ENCODE results near the gene CNRIP1.

CNRIP1 gene

GRCh38 chr2:68292108-68292710 is 27.5 kb downstream of the CNRIP1 start:
- no peak for DNase-seq (ENCODE audit: low read depth in 2 of 2)

GRCh38 chr2:68291314-68291713 is 28.4 kb downstream of the CNRIP1 start:
- no peak for DNase-seq (ENCODE audit: low read depth in 2 of 2)

- no peak for DNase-seq (ENCODE audit: low read depth in 2 of 2)
These were observed 28.8 kb downstream of the CNRIP1 start for GRCh38 chr2:68290901-68291300.

GRCh38 chr2:68287580-68288441 is 31.9 kb downstream of the CNRIP1 start:
- DNase-seq (ENCODE audit: low read depth in 2 of 2) = no peak

- peak; percentile 48 to 54 for DNase-seq (ENCODE audit: low read depth in 2 of 2)
These were observed 34.9 kb downstream of the CNRIP1 start for GRCh38 chr2:68284896-68285295.

GRCh38 chr2:68283419-68283812 is 36.3 kb downstream of the CNRIP1 start:
- no peak for DNase-seq (ENCODE audit: low read depth in 2 of 2)

- no peak for DNase-seq (ENCODE audit: low read depth in 2 of 2)
These were observed 36.8 kb downstream of the CNRIP1 start for GRCh38 chr2:68282811-68283418.

GRCh38 chr2:68280796-68281195 is 39.0 kb downstream of the CNRIP1 start:
- DNase-seq (ENCODE audit: low read depth in 2 of 2) = no peak

GRCh38 chr2:68280348-68280747 is 39.4 kb downstream of the CNRIP1 start:
- no peak for DNase-seq (ENCODE audit: low read depth in 2 of 2)

- DNase-seq (ENCODE audit: low read depth in 2 of 2) = no peak
These were observed 40.1 kb downstream of the CNRIP1 start for GRCh38 chr2:68279691-68280090.

- DNase-seq (ENCODE audit: low read depth in 2 of 2) = no peak
These were observed 41.6 kb downstream of the CNRIP1 start for GRCh38 chr2:68278169-68278568.

GRCh38 chr2:68274022-68274421 is 45.7 kb downstream of the CNRIP1 start:
- DNase-seq (ENCODE audit: low read depth in 2 of 2) = no peak

- no peak for DNase-seq (ENCODE audit: low read depth in 2 of 2)
These were observed 47.3 kb downstream of the CNRIP1 start for GRCh38 chr2:68272246-68272994.

- no peak for DNase-seq (ENCODE audit: low read depth in 2 of 2)
These were observed 53.1 kb downstream of the CNRIP1 start for GRCh38 chr2:68266655-68267054.

GRCh38 chr2:68263632-68264031 is 56.1 kb downstream of the CNRIP1 start:
- no peak for DNase-seq (ENCODE audit: low read depth in 2 of 2)

- DNase-seq (ENCODE audit: low read depth in 2 of 2) = no peak
These were observed 60.9 kb downstream of the CNRIP1 start for GRCh38 chr2:68258851-68259250.

- no peak for DNase-seq (ENCODE audit: low read depth in 2 of 2)
These were observed 63.7 kb downstream of the CNRIP1 start for GRCh38 chr2:68256093-68256450.

GRCh38 chr2:68253219-68254068 is 66.3 kb downstream of the CNRIP1 start:
- no peak for DNase-seq (ENCODE audit: low read depth in 2 of 2)

- peak; percentile 92 to 94 for DNase-seq (ENCODE audit: low read depth in 2 of 2)
These were observed 67.1 kb downstream of the CNRIP1 start, which contains the start of gene PPP3R1 for GRCh38 chr2:68252400-68253218. TSS of gene PPP3R1 (minus strand) at chr2:68252532. CDS start at chr2:68252127, 405 bp downstream.

- DNase-seq (ENCODE audit: low read depth in 2 of 2) = no peak
These were observed 67.8 kb downstream of the CNRIP1 start for GRCh38 chr2:68251855-68252399.
